Measurements from ENCODE around the gene N4BP2. TPM values are rescaled to one million over a fixed set of nuclear protein-coding genes. Genes with fewer than 3 reads are reported as not detected.

N4BP2 gene
- total RNA-seq, 6 experiments from 2014 or later = 1.0 to 2.1 (median 1.9) TPM

DNA sequence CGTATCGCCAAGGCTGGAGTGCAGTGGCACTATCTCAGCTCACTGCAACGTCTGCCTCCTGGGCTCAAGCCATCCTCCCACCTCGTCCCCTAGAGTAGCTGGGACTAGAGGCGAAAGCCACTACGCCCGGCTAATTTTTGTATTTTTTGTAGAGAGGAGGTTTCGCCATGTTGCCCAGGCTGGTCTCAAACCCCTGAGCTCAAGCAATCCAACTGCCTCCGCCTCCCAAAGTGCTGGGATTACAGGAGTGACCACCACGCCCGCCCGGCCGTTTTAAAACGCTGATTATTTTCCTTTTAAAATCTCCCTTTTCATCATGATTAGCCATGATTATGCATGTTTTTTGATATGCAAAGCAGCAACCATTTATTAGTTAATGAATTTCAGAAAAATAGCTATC lies 2.2 kb downstream of the N4BP2 start:
- TF ChIP-seq, protein P1, sequence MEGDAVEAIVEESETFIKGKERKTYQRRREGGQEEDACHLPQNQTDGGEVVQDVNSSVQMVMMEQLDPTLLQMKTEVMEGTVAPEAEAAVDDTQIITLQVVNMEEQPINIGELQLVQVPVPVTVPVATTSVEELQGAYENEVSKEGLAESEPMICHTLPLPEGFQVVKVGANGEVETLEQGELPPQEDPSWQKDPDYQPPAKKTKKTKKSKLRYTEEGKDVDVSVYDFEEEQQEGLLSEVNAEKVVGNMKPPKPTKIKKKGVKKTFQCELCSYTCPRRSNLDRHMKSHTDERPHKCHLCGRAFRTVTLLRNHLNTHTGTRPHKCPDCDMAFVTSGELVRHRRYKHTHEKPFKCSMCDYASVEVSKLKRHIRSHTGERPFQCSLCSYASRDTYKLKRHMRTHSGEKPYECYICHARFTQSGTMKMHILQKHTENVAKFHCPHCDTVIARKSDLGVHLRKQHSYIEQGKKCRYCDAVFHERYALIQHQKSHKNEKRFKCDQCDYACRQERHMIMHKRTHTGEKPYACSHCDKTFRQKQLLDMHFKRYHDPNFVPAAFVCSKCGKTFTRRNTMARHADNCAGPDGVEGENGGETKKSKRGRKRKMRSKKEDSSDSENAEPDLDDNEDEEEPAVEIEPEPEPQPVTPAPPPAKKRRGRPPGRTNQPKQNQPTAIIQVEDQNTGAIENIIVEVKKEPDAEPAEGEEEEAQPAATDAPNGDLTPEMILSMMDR (IDR thresholded peaks at IDR 0.05) = no peak
- Mint-ChIP-seq H3K27ac (no peak overlapping the region), H3K36me3 (ENCODE audit: low read depth) (no peaks in the 10 kb centered on the region), H3K4me3 (no peak overlapping the region), H3K4me1 (ENCODE audit: low read depth) (peaks cover 24% of the 10 kb centered on the region), H3K9me3 (no peaks in the 10 kb centered on the region), H3K27me3 (ENCODE audit: insufficient read depth) (no peaks in the 10 kb centered on the region)
- no peak for DNase-seq

DNA sequence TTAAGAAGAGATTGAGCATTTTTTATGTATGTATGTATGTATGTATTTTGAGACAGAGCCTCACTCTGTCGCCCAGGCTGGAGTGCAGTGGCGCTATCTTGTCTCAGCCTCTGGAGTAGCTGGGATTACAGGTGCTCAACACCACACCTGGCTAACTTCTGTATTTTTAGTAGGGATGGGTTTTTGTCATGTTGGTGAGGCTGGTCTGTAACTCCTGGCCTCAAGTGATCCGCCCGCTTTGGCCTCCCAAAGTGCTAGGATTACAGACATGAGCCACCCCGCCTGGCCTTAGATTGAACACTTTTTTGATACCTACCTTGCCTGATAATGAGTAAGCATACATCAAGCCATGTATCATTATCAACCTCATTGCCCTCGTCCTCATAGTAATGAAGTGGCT lies 2.7 kb downstream of the N4BP2 start:
- H3K27ac Mint-ChIP-seq = no peak overlapping the region
- no peaks in the 10 kb centered on the region for H3K36me3 Mint-ChIP-seq (ENCODE audit: low read depth)
- no peak overlapping the region for H3K4me3 Mint-ChIP-seq

DNA sequence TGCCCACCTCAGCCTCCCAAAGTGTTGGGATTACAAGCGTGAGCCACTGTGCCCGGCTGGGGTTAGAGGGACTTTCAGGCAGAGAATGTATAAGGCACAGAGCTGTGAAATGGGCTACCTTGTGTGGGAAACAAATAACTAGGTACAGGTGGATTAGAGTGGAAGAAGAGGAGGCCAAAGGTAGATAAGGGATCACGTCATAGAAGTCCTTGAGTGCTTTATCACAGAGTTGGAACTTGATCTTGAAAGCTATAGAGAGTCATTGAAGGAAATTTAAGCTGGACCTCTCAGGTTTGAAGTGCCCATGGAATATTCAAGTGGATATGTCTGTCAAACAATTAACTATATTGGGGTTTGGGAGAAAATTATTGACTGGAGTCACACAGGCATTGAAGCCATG lies 8.4 kb downstream of the N4BP2 start:
- Mint-ChIP-seq H3K27me3 (ENCODE audit: insufficient read depth) (no peaks in the 10 kb centered on the region), H3K4me1 (ENCODE audit: low read depth) (no peaks in the 10 kb centered on the region), H3K9me3 (no peaks in the 10 kb centered on the region), H3K4me3 (no peak overlapping the region), H3K27ac (no peak overlapping the region), H3K36me3 (ENCODE audit: low read depth) (no peaks in the 10 kb centered on the region)
- TF ChIP-seq, protein P1 (IDR thresholded peaks at IDR 0.05) = no peak
- no peak for DNase-seq

More for the DNA sequence above, 2.7 kb downstream of the N4BP2 start:
- H3K4me1 Mint-ChIP-seq (ENCODE audit: low read depth) = peaks cover 22% of the 10 kb centered on the region
- TF ChIP-seq, protein P1 (IDR thresholded peaks at IDR 0.05) = no peak
- no peaks in the 10 kb centered on the region for H3K9me3 Mint-ChIP-seq
- no peaks in the 10 kb centered on the region for H3K27me3 Mint-ChIP-seq (ENCODE audit: insufficient read depth)
- no peak for DNase-seq

DNA sequence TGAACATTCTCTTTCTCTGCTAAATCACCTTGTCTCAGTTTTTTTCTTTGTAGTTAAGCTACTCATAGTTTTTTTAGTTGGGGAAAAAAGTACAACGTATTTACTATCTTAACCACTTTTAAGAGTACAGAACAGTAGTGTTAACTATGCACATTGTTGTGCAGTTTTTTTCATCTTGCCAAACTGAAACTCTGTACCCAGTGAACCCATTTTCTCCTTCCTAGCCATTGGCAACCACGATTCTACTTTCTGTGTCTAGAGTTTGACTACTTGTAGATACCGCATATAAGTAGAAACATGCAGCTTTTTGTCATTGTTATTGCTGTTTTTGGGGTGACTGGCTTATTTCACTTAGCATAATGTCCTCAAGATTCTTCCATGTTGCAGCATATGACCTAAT lies 10.0 kb downstream of the N4BP2 start:
- Mint-ChIP-seq H3K27ac (no peak overlapping the region), H3K4me3 (no peak overlapping the region), H3K4me1 (ENCODE audit: low read depth) (no peaks in the 10 kb centered on the region), H3K27me3 (ENCODE audit: insufficient read depth) (peaks cover 3% of the 10 kb centered on the region; the same call in 1 of the 2 replicates), H3K9me3 (no peaks in the 10 kb centered on the region), H3K36me3 (ENCODE audit: low read depth) (no peaks in the 10 kb centered on the region)
- DNase-seq = no peak
- TF ChIP-seq, protein P1 (IDR thresholded peaks at IDR 0.05) = no peak

DNA sequence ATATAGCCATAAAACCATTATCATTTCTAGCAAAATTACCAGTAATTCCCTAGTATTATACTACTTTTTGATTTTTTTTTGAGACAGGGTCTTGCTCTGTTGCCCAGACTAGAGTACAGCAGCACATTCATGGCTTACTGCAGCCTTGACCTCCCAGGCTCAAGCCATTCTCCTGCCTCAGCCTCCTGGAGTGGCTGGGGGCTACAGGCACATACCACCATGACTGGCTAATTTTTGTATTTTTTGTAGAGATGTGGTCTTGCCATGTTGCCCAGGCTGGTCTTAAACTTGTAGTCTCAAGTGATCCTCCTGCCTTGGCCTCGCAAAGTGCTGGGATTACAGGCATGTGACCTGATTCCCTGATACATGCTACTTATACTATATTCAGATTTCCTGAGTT lies 13.7 kb downstream of the N4BP2 start:
- Mint-ChIP-seq H3K27me3 (ENCODE audit: insufficient read depth) (peaks cover 3% of the 10 kb centered on the region; the same call in 1 of the 2 replicates), H3K4me3 (no peak overlapping the region), H3K9me3 (no peaks in the 10 kb centered on the region), H3K4me1 (ENCODE audit: low read depth) (no peaks in the 10 kb centered on the region), H3K36me3 (ENCODE audit: low read depth) (no peaks in the 10 kb centered on the region), H3K27ac (no peak overlapping the region)
- DNase-seq = no peak
- TF ChIP-seq, protein P1 (IDR thresholded peaks at IDR 0.05) = no peak

DNA sequence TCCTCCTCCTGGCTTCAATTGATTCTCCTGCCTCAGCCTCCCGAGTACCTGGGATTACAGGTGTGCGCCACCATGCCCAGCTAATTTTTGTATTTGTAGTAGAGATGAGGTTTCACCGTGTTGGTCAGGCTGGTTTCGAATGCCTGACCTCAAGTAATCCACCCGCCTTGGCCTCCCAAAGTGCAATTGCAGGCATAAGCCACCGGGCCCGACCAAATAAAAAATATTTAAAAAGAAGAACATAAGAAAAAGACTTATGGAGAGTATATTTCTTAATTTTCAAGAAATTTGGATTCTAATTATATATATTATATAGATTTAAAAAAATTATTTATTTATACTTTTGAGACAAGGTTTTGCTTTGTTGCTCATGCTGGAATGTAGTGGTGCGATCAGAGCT lies 29.8 kb downstream of the N4BP2 start:
- H3K27me3 Mint-ChIP-seq (ENCODE audit: insufficient read depth) = no peaks in the 10 kb centered on the region; the same call in 1 of the 2 replicates
- TF ChIP-seq, protein P1 (IDR thresholded peaks at IDR 0.05) = no peak
- H3K36me3 Mint-ChIP-seq (ENCODE audit: low read depth) = no peaks in the 10 kb centered on the region
- H3K4me1 Mint-ChIP-seq (ENCODE audit: low read depth) = no peaks in the 10 kb centered on the region
- no peak overlapping the region for H3K4me3 Mint-ChIP-seq
- H3K9me3 Mint-ChIP-seq = no peaks in the 10 kb centered on the region
- no peak for DNase-seq
- H3K27ac Mint-ChIP-seq = no peak overlapping the region
